Right lobe of liver (tissue), 4 donors: ENCODE results near the gene SLC39A9.

ENCODE experiments used
- POLR2A ChIP-seq: fragments of 450-650 bp; IDR thresholded peaks from one replicate; pipeline ENCODE4 v1.6.1; 2017; ENCODE audit warnings: antibody characterized with exemption, mild to moderate bottlenecking
- TF ChIP-seq, protein P1 (sequence below), 4 donors: fragments of 200-600 bp in 3 of 4; fragments of 450-650 bp in 1 of 4; IDR thresholded peaks; one replicate each; pipeline versions ENCODE4 v1.5.1 to v1.8.0; 2016 to 2022; ENCODE audit warnings: antibody characterized with exemption in 4 of 4, mild to moderate bottlenecking in 2 of 4
- donor health status: DM: no; HTN: no; CAD: no.
- donor health status: DM: no; HTN: no; CAD: no.
- donor health status: DM: no; HTN: yes; CAD: no.

DNA sequence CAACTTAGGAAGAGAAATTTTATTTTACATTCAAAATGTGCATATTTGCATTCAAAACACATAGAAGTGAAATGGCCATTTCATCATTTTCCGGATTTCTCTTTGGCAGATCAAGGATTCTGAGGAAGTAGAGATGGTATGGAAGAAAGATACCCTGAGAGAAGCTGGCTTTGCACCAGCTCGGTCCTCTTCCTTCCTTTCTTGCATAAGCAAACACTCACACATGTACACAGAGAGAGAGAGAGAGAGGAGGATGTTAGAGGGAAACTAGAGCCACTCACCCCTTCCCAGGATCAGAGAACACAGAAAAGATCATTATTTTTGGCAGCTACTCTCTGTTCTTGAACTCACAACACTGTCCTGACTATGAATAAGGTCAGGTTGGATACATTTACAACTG, 70.5 kb downstream of the SLC39A9 start:
- TF ChIP-seq, protein P1, sequence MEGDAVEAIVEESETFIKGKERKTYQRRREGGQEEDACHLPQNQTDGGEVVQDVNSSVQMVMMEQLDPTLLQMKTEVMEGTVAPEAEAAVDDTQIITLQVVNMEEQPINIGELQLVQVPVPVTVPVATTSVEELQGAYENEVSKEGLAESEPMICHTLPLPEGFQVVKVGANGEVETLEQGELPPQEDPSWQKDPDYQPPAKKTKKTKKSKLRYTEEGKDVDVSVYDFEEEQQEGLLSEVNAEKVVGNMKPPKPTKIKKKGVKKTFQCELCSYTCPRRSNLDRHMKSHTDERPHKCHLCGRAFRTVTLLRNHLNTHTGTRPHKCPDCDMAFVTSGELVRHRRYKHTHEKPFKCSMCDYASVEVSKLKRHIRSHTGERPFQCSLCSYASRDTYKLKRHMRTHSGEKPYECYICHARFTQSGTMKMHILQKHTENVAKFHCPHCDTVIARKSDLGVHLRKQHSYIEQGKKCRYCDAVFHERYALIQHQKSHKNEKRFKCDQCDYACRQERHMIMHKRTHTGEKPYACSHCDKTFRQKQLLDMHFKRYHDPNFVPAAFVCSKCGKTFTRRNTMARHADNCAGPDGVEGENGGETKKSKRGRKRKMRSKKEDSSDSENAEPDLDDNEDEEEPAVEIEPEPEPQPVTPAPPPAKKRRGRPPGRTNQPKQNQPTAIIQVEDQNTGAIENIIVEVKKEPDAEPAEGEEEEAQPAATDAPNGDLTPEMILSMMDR (IDR thresholded peaks at IDR 0.05): no peak
- no peak for TF ChIP-seq POLR2A
